ENCODE measurements around the gene OR56B4. TPM values are rescaled to one million over a fixed set of nuclear protein-coding genes. Genes with fewer than 3 reads are reported as not detected.

Gene OR56B4
- total and polyA plus RNA-seq, 2 of the 13 experiments (the other 11 are each of a cell fraction or from before 2014, with no cell fraction given), result not detected

DNA sequence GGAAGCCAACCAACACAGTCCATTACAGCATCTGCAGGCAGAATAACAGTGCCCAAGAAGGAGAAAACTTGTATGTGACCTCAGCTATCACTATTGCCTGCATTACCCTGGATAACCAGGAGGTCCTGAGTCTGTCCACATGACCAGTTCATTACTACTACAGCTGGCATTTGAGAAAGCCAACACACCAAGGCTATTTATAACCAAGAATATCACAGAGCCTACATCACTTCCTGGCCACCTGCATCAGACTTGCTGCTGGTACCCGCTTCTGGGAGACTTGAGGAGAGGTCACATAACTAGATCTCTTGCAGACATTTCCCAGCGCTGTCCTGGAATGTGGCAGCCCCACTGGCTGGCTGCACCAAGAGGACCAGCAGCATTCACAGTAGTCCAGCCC is 11.1 kb upstream of the OR56B4 start (continued):
- no peak for TF ChIP-seq SAP130 (CRISPR knock-in tag; IDR thresholded peaks at IDR 0.05; ENCODE audit: low read depth)

DNA sequence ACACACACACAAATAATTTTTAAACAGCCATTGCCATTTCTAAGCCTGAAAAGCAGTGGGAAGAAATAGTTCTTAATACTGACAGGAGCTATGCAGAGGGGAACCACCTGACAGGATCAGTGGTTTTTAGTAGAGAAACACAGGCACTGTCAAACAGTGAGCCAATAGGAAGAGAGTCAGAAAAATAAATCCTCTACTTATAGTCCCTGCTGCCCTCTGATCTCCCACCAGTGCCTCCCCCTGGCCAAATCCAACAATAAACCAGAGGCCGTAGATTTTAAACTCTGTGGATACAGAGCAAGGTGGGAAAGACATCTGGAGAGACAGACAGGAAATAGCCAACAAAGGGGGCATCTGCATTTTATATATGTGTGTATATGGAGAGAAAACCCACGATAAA is 7.9 kb upstream of the OR56B4 start:
- no peaks in the 10 kb centered on the region; a peak in 1 of 5 replicates for H3K27me3 ChIP-seq (ENCODE audit: control insufficient read depth in 1 of 2, insufficient read depth in 2 of 2, low read length in 2 of 2)
- CTCF ChIA-PET (ENCODE audit: low intra/inter-chr PET ratio, low total read pairs), result no interaction called here
- no peak overlapping the region for H3K27ac ChIP-seq (ENCODE audit: extremely low read length, insufficient read depth, low read length)
- no peaks in the 10 kb centered on the region for H4K20me1 ChIP-seq (ENCODE audit: insufficient read depth, low read length)
- ATAC-seq (no peak), DNase-seq (ENCODE audit: low spot score) (no peak), FAIRE-seq (no peak)
- BruUV-seq (replicated peaks), result no TSS peak
- H2AFZ ChIP-seq (ENCODE audit: low read length), result no peak overlapping the region
- H3K9ac ChIP-seq (ENCODE audit: insufficient read depth, low read depth, low read length), result no peak overlapping the region
- H3K36me3 ChIP-seq (replicated peaks in 1 of 2; ENCODE audit: control insufficient read depth in 1 of 2, insufficient read depth in 2 of 2, low read length in 2 of 2), result no peaks in the 10 kb centered on the region
- WGBS (ENCODE audit: low lambda C conversion rate), result 0% methylated on average over 2 of the region's 2 CpGs
- POLR2A ChIA-PET, result no interaction called here
- H3K4me2 ChIP-seq (ENCODE audit: low read depth, low read length), result no peak overlapping the region
- intact Hi-C loops (cut with micrococcal nuclease; ENCODE audit: unreplicated experiment) (no loop called here), in situ Hi-C loops (cut with HindIII; ENCODE audit: extremely low pct_ligation_motif_present, low pct_unique_long_range_greater_than_20kb) (no loop called here)
- no peaks in the 10 kb centered on the region for H3K9me3 ChIP-seq (ENCODE audit: low read length)
- no peak overlapping the region for H3K4me3 ChIP-seq (replicated peaks in 1 of 3; ENCODE audit: insufficient read depth in 1 of 3, low read depth in 2 of 3, low read length in 3 of 3)
- no peaks in the 10 kb centered on the region for H3K79me2 ChIP-seq (ENCODE audit: insufficient read depth, low read length)
- no peaks in the 10 kb centered on the region for H3K4me1 ChIP-seq (ENCODE audit: insufficient read depth, low read length)
- no peak for TF ChIP-seq KDM1A (CRISPR knock-in tag; IDR thresholded peaks at IDR 0.05)
- TF ChIP-seq BHLHE40 (IDR thresholded peaks at IDR 0.05; ENCODE audit: low read length), result no peak
- no peak for TF ChIP-seq NRL (CRISPR knock-in tag; IDR thresholded peaks at IDR 0.05; ENCODE audit: borderline replicate concordance)
- TF ChIP-seq DPF2 (CRISPR knock-in tag; IDR thresholded peaks at IDR 0.05; ENCODE audit: borderline replicate concordance, low read depth), result no peak
- TF ChIP-seq HNF4A (CRISPR knock-in tag; IDR thresholded peaks at IDR 0.05), result no peak
- TF ChIP-seq, protein P1, sequence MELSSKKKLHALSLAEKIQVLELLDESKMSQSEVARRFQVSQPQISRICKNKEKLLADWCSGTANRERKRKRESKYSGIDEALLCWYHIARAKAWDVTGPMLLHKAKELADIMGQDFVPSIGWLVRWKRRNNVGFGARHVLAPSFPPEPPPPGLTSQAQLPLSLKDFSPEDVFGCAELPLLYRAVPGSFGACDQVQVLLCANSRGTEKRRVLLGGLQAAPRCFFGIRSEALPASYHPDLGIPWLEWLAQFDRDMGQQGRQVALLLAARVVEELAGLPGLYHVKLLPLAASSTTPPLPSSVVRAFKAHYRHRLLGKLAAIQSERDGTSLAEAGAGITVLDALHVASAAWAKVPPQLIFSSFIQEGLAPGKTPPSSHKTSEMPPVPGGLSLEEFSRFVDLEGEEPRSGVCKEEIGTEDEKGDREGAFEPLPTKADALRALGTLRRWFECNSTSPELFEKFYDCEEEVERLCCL (CRISPR knock-in tag; IDR thresholded peaks at IDR 0.05; ENCODE audit: borderline replicate concordance), result no peak
- no peak for TF ChIP-seq ZBTB20 (CRISPR knock-in tag; IDR thresholded peaks at IDR 0.05; ENCODE audit: borderline replicate concordance, low read depth)
- TF ChIP-seq ZFP1 (CRISPR knock-in tag; IDR thresholded peaks at IDR 0.05), result no peak
- TF ChIP-seq SMARCC2 (IDR thresholded peaks at IDR 0.05), result no peak
- TF ChIP-seq, protein P2, sequence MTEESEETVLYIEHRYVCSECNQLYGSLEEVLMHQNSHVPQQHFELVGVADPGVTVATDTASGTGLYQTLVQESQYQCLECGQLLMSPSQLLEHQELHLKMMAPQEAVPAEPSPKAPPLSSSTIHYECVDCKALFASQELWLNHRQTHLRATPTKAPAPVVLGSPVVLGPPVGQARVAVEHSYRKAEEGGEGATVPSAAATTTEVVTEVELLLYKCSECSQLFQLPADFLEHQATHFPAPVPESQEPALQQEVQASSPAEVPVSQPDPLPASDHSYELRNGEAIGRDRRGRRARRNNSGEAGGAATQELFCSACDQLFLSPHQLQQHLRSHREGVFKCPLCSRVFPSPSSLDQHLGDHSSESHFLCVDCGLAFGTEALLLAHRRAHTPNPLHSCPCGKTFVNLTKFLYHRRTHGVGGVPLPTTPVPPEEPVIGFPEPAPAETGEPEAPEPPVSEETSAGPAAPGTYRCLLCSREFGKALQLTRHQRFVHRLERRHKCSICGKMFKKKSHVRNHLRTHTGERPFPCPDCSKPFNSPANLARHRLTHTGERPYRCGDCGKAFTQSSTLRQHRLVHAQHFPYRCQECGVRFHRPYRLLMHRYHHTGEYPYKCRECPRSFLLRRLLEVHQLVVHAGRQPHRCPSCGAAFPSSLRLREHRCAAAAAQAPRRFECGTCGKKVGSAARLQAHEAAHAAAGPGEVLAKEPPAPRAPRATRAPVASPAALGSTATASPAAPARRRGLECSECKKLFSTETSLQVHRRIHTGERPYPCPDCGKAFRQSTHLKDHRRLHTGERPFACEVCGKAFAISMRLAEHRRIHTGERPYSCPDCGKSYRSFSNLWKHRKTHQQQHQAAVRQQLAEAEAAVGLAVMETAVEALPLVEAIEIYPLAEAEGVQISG (CRISPR knock-in tag; IDR thresholded peaks at IDR 0.05), result no peak
- TF ChIP-seq CREM (IDR thresholded peaks at IDR 0.05), result no peak
- TF ChIP-seq CREM (CRISPR knock-in tag; IDR thresholded peaks at IDR 0.05), result no peak
- TF ChIP-seq, protein P3, sequence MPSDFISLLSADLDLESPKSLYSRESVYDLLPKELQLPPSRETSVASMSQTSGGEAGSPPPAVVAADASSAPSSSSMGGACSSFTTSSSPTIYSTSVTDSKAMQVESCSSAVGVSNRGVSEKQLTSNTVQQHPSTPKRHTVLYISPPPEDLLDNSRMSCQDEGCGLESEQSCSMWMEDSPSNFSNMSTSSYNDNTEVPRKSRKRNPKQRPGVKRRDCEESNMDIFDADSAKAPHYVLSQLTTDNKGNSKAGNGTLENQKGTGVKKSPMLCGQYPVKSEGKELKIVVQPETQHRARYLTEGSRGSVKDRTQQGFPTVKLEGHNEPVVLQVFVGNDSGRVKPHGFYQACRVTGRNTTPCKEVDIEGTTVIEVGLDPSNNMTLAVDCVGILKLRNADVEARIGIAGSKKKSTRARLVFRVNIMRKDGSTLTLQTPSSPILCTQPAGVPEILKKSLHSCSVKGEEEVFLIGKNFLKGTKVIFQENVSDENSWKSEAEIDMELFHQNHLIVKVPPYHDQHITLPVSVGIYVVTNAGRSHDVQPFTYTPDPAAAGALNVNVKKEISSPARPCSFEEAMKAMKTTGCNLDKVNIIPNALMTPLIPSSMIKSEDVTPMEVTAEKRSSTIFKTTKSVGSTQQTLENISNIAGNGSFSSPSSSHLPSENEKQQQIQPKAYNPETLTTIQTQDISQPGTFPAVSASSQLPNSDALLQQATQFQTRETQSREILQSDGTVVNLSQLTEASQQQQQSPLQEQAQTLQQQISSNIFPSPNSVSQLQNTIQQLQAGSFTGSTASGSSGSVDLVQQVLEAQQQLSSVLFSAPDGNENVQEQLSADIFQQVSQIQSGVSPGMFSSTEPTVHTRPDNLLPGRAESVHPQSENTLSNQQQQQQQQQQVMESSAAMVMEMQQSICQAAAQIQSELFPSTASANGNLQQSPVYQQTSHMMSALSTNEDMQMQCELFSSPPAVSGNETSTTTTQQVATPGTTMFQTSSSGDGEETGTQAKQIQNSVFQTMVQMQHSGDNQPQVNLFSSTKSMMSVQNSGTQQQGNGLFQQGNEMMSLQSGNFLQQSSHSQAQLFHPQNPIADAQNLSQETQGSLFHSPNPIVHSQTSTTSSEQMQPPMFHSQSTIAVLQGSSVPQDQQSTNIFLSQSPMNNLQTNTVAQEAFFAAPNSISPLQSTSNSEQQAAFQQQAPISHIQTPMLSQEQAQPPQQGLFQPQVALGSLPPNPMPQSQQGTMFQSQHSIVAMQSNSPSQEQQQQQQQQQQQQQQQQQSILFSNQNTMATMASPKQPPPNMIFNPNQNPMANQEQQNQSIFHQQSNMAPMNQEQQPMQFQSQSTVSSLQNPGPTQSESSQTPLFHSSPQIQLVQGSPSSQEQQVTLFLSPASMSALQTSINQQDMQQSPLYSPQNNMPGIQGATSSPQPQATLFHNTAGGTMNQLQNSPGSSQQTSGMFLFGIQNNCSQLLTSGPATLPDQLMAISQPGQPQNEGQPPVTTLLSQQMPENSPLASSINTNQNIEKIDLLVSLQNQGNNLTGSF (CRISPR knock-in tag; IDR thresholded peaks at IDR 0.05), result no peak
- TF ChIP-seq RELA (CRISPR knock-in tag; IDR thresholded peaks at IDR 0.05), result no peak
